ENCODE results near the gene FSD1.
"Not testable (repeated sequence)": the region's sequence is repeated elsewhere in the genome, so short reads cannot be mapped to it uniquely, and the experiment has no call there.

FSD1 gene

GRCh38 chr19:4320419-4320818, 16.0 kb downstream of the FSD1 start:
- DNase-seq = no peak

DNA sequence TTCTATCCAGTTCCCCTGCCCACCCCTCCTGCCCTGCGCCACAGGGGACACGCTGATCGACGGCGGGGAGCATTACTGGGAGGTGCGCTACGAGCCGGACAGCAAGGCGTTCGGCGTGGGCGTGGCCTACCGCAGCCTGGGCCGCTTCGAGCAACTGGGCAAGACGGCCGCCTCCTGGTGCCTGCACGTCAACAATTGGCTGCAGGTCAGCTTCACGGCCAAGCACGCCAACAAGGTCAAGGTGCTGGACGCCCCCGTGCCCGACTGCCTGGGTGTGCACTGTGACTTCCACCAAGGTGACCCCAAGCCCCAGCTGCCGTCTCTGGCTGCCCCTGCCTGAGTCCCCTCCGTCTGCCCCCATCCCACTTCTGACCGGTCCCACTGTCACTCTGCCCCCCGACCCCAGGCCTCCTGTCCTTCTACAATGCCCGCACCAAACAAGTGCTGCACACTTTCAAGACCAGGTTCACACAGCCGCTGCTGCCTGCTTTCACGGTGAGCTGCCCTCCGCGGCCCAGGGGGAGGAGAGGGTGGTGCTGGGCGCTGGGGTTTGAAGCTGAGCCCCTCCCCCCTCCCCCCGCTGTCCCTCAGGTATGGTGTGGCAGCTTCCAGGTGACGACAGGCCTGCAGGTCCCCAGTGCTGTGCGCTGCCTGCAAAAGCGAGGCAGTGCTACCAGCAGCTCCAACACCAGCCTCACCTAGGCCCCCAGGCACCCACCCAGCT, 18.7 kb downstream of the FSD1 start:
- no peak for DNase-seq

DNA sequence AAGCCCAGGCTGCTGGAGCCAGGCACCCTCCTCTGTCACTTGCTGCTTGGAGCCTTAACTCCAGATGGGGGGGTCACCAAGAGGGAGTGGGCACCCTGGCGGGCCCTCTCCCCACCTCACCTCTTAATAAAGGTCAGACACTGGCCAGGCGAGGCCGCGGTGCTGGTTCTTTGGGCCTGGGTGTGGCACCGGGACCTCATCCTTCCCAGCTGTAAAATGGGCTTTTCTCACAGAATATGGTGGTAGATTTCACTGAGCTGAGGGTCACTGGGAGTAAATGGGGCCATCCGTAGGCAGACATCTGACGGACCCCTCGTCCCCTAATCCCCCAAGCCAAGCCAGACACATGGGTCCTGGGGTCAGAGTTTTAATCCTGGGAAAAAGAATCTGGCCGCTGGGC, 19.3 kb downstream of the FSD1 start:
- DNase-seq = no peak

DNA sequence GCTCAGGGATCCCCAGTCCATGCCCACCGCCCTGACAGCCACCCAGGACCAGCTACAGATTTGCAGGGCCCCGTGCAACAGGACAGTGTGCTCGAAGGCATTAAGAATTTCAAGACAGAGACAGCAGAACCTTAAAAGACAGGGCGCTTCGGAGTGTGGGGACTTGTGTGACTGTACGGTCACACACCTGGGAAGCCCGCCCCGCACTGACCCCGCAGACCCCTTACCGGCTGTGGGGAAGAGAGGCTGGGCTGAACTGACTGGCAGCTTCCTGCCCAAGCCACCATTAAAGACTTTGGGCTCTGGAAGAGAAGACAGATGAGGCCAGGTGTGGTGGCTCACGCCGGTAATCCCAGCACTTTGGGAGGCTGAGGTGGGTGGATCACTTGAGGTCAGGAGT, 19.8 kb downstream of the FSD1 start:
- DNase-seq = no peak

GRCh38 chr19:4326215-4326836, 21.9 kb downstream of the FSD1 start:
- DNase-seq = no peak

GRCh38 chr19:4326837-4327251, 22.4 kb downstream of the FSD1 start:
- no peak for DNase-seq

- peak; percentile 49 to 74 for DNase-seq
Measured at GRCh38 chr19:4327252-4327876, 23.0 kb downstream of the FSD1 start.

GRCh38 chr19:4327877-4328242, 23.5 kb downstream of the FSD1 start:
- no peak for DNase-seq

GRCh38 chr19:4328243-4328990, 24.0 kb downstream of the FSD1 start:
- DNase-seq = peak; percentile 87 to 98

DNA sequence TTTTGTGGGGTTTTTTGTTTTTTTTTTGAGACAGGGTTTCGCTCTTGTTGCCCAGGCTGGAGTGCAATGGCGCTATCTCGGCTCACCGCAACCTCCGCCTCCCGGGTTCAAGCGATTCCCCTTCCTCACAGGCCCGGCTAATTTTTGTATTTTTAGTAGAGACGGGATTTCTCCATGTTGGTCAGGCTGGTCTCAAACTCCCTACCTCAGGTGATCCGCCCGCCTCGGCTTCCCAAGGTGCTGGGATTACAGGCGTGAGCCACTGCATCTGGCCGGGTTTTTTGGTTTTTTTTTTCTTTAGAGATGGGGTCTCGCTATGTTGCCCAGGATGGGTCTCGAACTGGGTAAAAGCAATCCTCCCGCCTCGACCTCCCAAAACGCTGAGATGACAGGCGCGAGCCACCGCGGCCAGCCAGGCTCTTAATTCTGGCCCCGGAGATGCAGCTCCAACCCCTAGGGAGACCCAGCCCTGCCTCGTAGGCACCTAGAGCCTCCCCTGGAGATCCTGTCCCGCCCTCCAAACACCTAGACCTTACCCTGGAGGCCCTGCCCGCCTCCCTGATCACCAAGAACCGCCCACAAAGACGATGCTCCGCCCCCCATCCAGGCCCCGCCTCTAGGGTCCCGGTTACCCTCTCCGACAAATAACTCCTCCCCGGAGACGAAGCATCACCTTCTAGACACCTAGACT, 24.7 kb downstream of the FSD1 start:
- DNase-seq = not testable (repeated sequence)

DNA sequence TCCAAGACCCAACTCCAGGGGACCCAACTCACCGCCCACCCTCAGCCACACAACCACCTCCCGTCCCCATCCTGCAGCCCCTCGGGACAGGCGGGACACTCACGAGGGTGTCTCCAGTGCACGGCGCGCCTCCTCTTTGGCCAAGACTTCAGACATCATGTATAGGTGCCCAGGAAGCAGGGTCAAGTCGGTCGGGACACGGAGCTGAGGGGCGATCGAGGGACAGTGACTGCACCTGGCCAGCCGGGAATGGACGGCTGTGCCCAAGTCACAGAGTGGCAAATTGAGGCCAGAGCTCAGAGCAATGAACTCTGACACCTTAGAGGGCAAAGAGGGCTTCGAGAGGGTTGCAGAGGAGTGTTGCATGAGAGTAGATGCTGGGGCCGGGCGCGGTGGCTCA, 25.5 kb downstream of the FSD1 start:
- DNase-seq = no peak

DNA sequence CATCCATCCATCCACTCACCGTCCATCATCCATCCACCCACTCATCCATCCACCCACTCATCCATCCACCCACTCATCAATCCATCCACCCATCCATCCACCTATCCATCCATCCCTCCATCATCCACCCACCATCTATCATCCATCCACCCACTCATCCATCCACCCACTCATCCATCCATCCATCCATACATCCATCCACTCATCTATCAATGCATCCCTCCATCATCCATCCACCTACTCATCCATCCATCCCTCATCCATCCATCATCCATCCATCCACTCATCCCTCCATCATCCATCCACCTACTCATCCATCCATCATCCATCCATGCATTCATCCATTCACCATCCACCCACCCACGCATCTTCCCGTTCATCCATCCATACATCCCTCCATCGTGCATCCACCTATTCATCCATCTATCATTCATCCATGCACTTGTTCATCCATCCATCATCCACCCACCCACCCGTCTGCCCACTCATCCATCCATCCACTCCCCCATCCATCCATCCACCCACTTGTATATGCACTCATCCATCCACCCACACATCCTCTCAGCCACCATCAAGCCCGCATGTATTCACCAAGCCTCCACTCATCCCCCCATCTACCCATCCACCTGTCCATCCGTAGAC, 30.7 kb downstream of the FSD1 start:
- no peak for DNase-seq

- no peak for DNase-seq
Measured at GRCh38 chr19:4337906-4338440, 33.6 kb downstream of the FSD1 start.

- DNase-seq = peak in 1 of 2 donors; percentile 16
Measured at GRCh38 chr19:4338441-4339355, 34.3 kb downstream of the FSD1 start, which contains the start of gene STAP2. TSS of gene STAP2 (minus strand) at chr19:4338827. CDS start at chr19:4338753, 74 bp downstream.

DNA sequence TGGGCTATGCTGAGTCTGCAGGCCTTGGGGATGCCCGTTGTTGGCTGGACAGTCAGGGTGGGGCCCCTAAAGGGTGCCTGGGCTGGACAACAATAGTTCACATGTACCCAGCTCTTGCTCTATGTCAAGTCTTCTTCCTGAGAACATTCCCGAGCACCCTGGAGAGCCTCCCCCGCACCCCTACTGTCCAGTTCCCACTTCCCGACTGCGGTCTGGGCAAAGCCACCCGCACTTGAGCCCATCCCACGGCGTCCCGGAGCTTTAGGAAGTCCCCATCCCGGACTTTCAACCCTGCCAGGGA, 37.9 kb downstream of the FSD1 start:
- DNase-seq = no peak

DNA sequence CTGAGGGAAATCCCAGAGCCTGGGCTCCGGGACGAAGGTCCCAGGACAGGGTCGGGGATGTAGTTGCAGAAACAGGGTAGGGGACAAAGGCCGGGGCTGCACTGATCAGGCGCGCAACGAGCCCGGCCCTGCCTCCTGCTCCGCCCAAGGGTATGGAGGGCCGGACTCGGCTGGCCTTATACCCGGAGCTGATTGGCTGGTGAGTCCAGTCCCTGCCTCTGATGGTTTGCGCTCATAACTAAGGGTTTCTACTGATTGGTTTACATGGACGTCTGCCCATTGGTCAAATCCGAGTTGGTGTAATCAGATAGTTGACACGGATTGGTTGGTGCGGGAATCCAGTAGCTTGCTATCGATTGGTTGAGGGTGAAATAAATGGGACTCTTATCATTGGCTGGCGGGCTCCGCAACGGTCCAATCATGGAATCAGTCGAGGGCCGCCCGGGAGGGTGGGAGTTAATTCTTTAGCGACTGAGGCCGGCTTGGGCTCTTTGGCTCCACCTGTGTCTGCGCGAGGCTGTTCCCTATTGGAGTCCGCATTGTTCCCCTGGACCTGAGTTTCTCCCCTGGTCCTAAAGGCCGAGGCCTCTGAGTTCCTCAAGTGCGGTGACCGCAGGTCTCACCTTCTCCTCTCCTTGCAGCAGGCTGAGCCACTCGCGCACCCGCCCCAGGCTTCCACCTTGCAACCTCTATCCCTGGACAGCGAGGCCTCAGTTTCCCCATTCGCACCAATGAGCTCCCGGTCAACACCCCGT, 38.4 kb downstream of the FSD1 start:
- DNase-seq = peak; percentile 82 to 83

DNA sequence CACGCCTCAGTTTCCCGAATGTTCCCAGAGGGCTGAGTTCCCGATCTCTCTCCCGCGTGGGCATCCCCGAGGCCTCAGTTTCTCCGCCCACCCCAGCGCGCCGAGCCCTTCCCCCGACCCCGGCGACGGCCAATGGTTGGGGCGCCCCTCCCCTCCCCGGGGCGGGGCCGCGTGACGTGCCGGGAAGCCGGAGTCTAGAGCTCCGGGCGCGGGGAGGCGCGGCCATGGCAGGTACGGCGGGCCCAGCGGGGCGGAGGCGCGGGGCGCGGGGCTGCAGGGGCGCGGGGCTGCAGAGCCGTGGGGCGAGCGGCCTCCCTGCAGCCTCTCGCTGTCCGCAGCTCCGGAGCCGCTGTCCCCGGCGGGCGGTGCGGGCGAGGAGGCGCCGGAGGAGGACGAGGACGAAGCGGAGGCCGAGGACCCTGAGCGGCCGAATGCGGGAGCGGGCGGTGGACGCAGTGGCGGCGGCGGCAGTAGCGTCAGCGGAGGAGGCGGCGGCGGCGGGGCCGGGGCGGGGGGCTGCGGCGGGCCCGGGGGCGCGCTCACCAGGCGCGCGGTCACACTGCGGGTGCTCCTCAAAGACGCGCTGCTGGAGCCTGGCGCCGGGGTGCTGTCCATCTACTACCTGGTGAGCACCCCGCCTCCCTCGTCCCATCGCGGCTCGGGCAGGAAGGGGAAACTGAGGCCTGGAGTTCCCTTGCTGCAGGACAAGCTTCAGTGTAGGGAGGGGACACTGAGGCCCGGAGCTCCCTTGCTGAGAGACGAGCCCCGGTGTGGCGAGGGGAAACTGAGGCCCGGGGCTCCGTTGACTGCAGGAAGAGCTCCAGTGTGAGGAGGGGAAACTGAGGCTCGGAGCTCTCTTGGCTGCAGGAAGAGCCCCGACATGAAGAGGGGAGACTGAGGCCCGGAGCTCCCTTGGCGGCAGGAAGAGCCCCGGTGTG, 39.2 kb downstream of the FSD1 start, which contains the start of gene MPND:
MPND (plus strand) TSS at position 193 of the 938 bp plus-strand sequence; CDS start at position 225, 32 bp downstream.
- DNase-seq = peak; percentile 94

DNA sequence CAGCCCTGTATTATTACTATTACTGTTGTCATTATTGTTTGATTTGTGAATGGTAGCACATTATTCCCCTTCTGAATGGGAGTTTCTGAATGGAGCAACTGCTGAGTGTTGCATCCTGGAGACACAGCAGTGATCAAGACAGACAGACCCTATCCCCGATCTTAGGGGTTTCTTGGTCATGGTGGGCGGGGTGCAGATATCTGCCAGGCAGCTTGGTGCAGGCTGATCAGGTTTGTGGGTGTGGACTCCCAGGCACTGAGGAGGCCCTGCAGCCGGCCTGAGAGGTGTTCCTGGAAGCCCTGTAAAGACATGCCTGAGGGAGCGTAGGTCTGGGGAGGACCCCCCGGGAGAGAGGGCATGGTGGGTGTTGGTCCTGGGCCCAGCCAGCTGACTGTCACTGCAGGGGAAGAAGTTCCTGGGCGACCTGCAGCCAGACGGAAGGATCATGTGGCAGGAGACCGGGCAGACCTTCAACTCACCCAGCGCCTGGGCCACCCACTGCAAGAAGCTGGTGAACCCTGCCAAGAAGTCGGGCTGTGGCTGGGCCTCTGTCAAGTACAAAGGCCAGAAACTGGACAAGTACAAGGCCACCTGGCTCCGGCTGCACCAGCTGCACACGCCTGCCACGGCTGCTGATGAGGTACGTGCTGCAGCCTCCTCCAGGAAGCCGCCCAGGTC, 41.1 kb downstream of the FSD1 start:
- DNase-seq = no peak

All from stimulated activated CD4-positive, alpha-beta T cell treated with anti-CD3 and anti-CD28 coated beads, Interleukin-2, amount 100 ng/mL, for 48 hours (primary cell).